Breast epithelium (tissue), 4 donors: ENCODE measurements around the gene UNC93B1. TPM values are rescaled to one million over a fixed set of nuclear protein-coding genes. Genes with fewer than 3 reads are reported as not detected.

Source experiments
- DNase-seq, 2 donors: peaks; one replicate each; pipeline ENCODE4 v3.0.0-alpha.2; 2019; ENCODE audit warnings: low spot score in 2 of 2
- H3K27ac ChIP-seq, 2 donors: fragments of 200-600 bp; sonication (generic) in 1 of 2; one replicate each; pipeline ENCODE4 v1.5.1; 2016 to 2019; ENCODE audit warnings: mild to moderate bottlenecking in 1 of 2
- H3K27me3 ChIP-seq, 2 donors: fragments of 200-600 bp; sonication (generic) in 1 of 2; one replicate each; pipeline versions ENCODE4 v1.5.1 to v1.6.0; 2017 to 2019; ENCODE audit warnings: control low read depth in 1 of 2, mild to moderate bottlenecking in 1 of 2
- H3K36me3 ChIP-seq: fragments of 200-600 bp; one replicate; pipeline ENCODE4 v1.5.1; 2019
- H3K4me1 ChIP-seq, 2 donors: fragments of 200-600 bp; sonication (generic); one replicate each; pipeline ENCODE4 v1.5.1; 2016 to 2019; ENCODE audit warnings: control low read depth in 1 of 2
- H3K4me3 ChIP-seq, 3 donors: fragments of 200-600 bp; sonication (generic); 1 replicate in 2 of 3; 2 replicates in 1 of 3; pipeline ENCODE4 v1.5.1; 2016 to 2019; ENCODE audit warnings: mild to moderate bottlenecking in 3 of 3, moderate library complexity in 2 of 3
- H3K9me3 ChIP-seq, 2 donors: fragments of 200-600 bp; sonication (generic) in 1 of 2; one replicate each; pipeline ENCODE4 v1.5.1; 2016 to 2019; ENCODE audit warnings: control low read depth in 1 of 2
- POLR2A ChIP-seq: fragments of 450-650 bp; IDR thresholded peaks from one replicate; pipeline ENCODE4 v1.6.1; 2016; ENCODE audit warnings: antibody characterized with exemption, mild to moderate bottlenecking, moderate library complexity
- POLR2AphosphoS5 ChIP-seq, 3 donors: sonication (generic); formaldehyde crosslinking; IDR thresholded peaks; one replicate each; pipeline ENCODE4 v1.6.1; 2017; ENCODE audit warnings: antibody characterized with exemption in 3 of 3
- intact Hi-C: fragments of 100-400 bp; cut with DNase I; formaldehyde crosslinking; loops from one replicate; pipeline ENCODE4 v1.15.1; 2023; ENCODE audit warnings: low total_unique reads
- total RNA-seq, 3 donors: library from RNA; depleted of rRNA; stranded (reverse); fragments of >200 nt; gene quantifications; one replicate each; pipeline ENCODE4 v1.1.0, GENCODE V29; 2016
- TF ChIP-seq, protein P1 (sequence below), 3 donors: fragments of 450-650 bp; IDR thresholded peaks; one replicate each; pipeline ENCODE4 v1.5.1; 2016 to 2017; ENCODE audit warnings: antibody characterized with exemption in 3 of 3, mild to moderate bottlenecking in 3 of 3, moderate library complexity in 3 of 3

UNC93B1 gene
- total RNA-seq, 3 donors from 2014 or later, result 40.3 to 63.7 (median 49.8) TPM

- H3K4me1 ChIP-seq, result peaks cover 34 to 35% of the 10 kb centered on the region in 2 donors
- H3K27me3 ChIP-seq, result no peaks in the 10 kb centered on the region
- no peak for DNase-seq
- no peak for TF ChIP-seq POLR2AphosphoS5 (IDR thresholded peaks at IDR 0.05)
- TF ChIP-seq POLR2A, result no peak
- TF ChIP-seq, protein P1, sequence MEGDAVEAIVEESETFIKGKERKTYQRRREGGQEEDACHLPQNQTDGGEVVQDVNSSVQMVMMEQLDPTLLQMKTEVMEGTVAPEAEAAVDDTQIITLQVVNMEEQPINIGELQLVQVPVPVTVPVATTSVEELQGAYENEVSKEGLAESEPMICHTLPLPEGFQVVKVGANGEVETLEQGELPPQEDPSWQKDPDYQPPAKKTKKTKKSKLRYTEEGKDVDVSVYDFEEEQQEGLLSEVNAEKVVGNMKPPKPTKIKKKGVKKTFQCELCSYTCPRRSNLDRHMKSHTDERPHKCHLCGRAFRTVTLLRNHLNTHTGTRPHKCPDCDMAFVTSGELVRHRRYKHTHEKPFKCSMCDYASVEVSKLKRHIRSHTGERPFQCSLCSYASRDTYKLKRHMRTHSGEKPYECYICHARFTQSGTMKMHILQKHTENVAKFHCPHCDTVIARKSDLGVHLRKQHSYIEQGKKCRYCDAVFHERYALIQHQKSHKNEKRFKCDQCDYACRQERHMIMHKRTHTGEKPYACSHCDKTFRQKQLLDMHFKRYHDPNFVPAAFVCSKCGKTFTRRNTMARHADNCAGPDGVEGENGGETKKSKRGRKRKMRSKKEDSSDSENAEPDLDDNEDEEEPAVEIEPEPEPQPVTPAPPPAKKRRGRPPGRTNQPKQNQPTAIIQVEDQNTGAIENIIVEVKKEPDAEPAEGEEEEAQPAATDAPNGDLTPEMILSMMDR (IDR thresholded peaks at IDR 0.05), result no peak
- H3K4me3 ChIP-seq, result peak overlapping the region; percentile 36 to 63 (median 37)
- H3K36me3 ChIP-seq, result no peaks in the 10 kb centered on the region
- peak overlapping the region; percentile 95 to 98 for H3K27ac ChIP-seq
- intact Hi-C loops, result loop anchor here (1.0 to 2.0 kb wide), 2 partner anchors 196 to 203 kb away; partner anchors contain the start of gene KMT5B
- no peaks in the 10 kb centered on the region for H3K9me3 ChIP-seq
These were observed 5.6 kb upstream of the UNC93B1 start for GRCh38 chr11:68009391-68010089.

GRCh38 chr11:68008381-68009337 lies 4.8 kb upstream of the UNC93B1 start:
- Histone ChIP-seq H3K27me3 (no peaks in the 10 kb centered on the region), H3K27ac (peak overlapping the region; percentile 13 to 95), H3K36me3 (no peaks in the 10 kb centered on the region), H3K4me1 (peaks cover 29 to 30% of the 10 kb centered on the region in 2 donors), H3K9me3 (no peaks in the 10 kb centered on the region), H3K4me3 (no peak overlapping the region)
- intact Hi-C loops, result no loop called here
- DNase-seq, result no peak
- no peak for TF ChIP-seq POLR2A
- TF ChIP-seq, protein P1 (IDR thresholded peaks at IDR 0.05), result no peak
- TF ChIP-seq POLR2AphosphoS5 (IDR thresholded peaks at IDR 0.05), result no peak

GRCh38 chr11:68007498-68008380 lies 3.8 kb upstream of the UNC93B1 start:
- TF ChIP-seq POLR2A (no peak), POLR2AphosphoS5 (IDR thresholded peaks at IDR 0.05) (no peak)
- TF ChIP-seq, protein P1 (IDR thresholded peaks at IDR 0.05), result no peak
- H3K4me3 ChIP-seq, result no peak overlapping the region
- H3K4me1 ChIP-seq, result peaks cover 19 to 23% of the 10 kb centered on the region in 2 donors
- no peaks in the 10 kb centered on the region for H3K9me3 ChIP-seq
- H3K36me3 ChIP-seq, result no peaks in the 10 kb centered on the region
- no peak for DNase-seq
- no peaks in the 10 kb centered on the region for H3K27me3 ChIP-seq
- intact Hi-C loops, result no loop called here
- peak overlapping the region in 1 of 2 donors; percentile 95 for H3K27ac ChIP-seq

DNA sequence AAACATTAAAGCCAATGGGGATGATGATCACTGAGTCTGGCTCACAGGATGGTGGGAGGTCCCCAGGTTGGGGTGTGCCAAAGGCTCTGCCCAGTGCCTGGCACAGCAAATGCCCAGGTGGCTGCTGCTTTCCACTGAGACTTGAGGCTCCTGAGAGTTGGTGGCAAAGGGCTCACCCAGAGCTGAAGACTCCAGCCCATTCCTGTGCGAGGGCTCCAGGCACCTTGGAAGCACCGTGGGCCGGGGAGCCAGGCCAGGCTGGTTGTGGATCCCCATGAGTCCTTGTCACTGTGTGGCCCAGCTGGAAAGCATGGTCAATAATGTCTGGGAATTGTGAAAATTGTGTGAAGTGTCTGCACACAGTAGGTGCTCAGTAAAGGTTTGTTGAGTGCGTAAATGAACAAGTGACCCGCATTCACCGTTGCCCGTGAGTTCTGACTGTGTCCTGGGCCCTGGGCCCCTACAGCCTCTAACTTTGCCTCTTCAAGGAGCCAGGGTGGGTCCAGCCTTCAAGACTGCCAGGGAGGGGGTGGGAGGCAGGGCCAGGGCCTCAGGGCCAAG lies 2.8 kb upstream of the UNC93B1 start:
- intact Hi-C loops, result no loop called here
- no peak for TF ChIP-seq POLR2AphosphoS5 (IDR thresholded peaks at IDR 0.05)
- TF ChIP-seq POLR2A, result no peak
- TF ChIP-seq, protein P1 (IDR thresholded peaks at IDR 0.05), result no peak
- no peaks in the 10 kb centered on the region for H3K9me3 ChIP-seq
- no peak for DNase-seq
- H3K4me3 ChIP-seq, result no peak overlapping the region
- H3K36me3 ChIP-seq, result no peaks in the 10 kb centered on the region
- no peak overlapping the region for H3K27ac ChIP-seq
- no peaks in the 10 kb centered on the region for H3K27me3 ChIP-seq
- peaks cover 14 to 15% of the 10 kb centered on the region in 2 donors for H3K4me1 ChIP-seq
